Uterus (tissue), 4 donors: ENCODE measurements around the gene SLC16A6. TPM values are rescaled to one million over a fixed set of nuclear protein-coding genes. Genes with fewer than 3 reads are reported as not detected.

Source experiments
- DNase-seq, 2 donors: peaks; one replicate each; pipeline ENCODE4 v3.0.0-alpha.2; 2019 to 2020
- H3K27ac ChIP-seq, 2 donors: fragments of 200-600 bp; sonication (generic); 1 replicate in 1 of 2; 2 replicates in 1 of 2; pipeline ENCODE4 v1.5.1; 2016 to 2018
- H3K27me3 ChIP-seq, 2 donors: fragments of 200-600 bp; sonication (generic); one replicate each; pipeline ENCODE4 v1.5.1; 2018 to 2019; ENCODE audit warnings: control low read depth in 1 of 2
- H3K36me3 ChIP-seq, 2 donors: fragments of 200-600 bp; sonication (generic); one replicate each; pipeline ENCODE4 v1.5.1; 2019; ENCODE audit warnings: control low read depth in 1 of 2
- H3K4me1 ChIP-seq, 2 donors: fragments of 200-600 bp; sonication (generic); one replicate each; pipeline ENCODE4 v1.5.1; 2018 to 2019; ENCODE audit warnings: control low read depth in 1 of 2
- H3K4me3 ChIP-seq, 2 donors: fragments of 200-600 bp; sonication (generic); 1 replicate in 1 of 2; 2 replicates in 1 of 2; pipeline ENCODE4 v1.5.1; 2018 to 2019; ENCODE audit warnings: mild to moderate bottlenecking in 1 of 2
- H3K9me3 ChIP-seq, 2 donors: fragments of 200-600 bp; sonication (generic); one replicate each; pipeline ENCODE4 v1.5.1; 2019; ENCODE audit warnings: control low read depth in 1 of 2
- CTCF ChIP-seq, 4 experiments: fragments of 200-600 bp in 2 of 4; fragments of 450-650 bp in 2 of 4; sonication (generic) in 2 of 4; IDR thresholded peaks; one replicate each; pipeline ENCODE4 v1.5.1; 2016 to 2019; ENCODE audit warnings: antibody characterized with exemption in 4 of 4, mild to moderate bottlenecking in 2 of 4, moderate library complexity in 1 of 4
- POLR2A ChIP-seq, 2 donors: fragments of 450-650 bp; IDR thresholded peaks; one replicate each; pipeline ENCODE4 v1.6.1; 2016; ENCODE audit warnings: antibody characterized with exemption in 2 of 2, mild to moderate bottlenecking in 1 of 2, moderate library complexity in 1 of 2
- intact Hi-C: fragments of 100-400 bp; cut with DNase I; formaldehyde crosslinking; loops from one replicate; pipeline ENCODE4 v1.15.1; 2023; ENCODE audit warnings: low total_unique reads
- total RNA-seq, 4 donors: library from RNA; depleted of rRNA in 3 of 4; stranded (reverse); fragments of >200 nt in 3 of 4; gene quantifications; one replicate each; pipeline versions ENCODE4 v1.1.0 to v1.2.4, GENCODE V29; 2014 to 2023
- donor health status: DM: yes; HTN: yes; CAD: no.

SLC16A6 gene
- total RNA-seq, 4 donors from 2014 or later = 0.35 to 1.5 (median 1.0) TPM; not detected in 1

DNA sequence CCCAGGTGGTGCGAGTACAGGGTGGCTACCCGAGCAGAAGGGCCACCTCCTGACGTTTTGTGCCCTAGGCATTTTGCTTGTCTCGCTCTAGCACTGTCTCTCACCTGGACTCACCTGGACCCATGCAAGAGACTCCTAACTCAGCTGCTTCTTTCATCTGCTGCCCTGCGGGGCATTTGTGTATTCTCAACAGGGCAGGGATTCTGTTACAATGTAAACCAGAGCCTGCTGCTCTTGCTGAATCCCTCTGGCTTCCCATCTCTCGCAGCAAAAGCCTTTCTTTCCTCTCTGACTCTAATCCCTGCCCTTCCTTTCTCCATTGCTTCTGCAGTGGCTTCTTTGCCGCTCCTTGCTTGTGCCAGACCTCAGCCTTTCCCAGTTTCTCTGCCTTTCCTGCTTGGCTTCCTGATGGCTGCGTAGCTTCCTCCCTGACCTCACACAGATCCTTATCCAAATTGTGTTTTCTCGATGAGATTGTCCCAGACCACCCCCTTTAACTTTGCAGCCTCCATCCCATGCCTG lies 10.6 kb upstream of the SLC16A6 start:
- H3K4me3 ChIP-seq = no peak overlapping the region
- no peaks in the 10 kb centered on the region for H3K4me1 ChIP-seq
- intact Hi-C loops = no loop called here
- no peaks in the 10 kb centered on the region for H3K36me3 ChIP-seq
- no peaks in the 10 kb centered on the region for H3K27me3 ChIP-seq
- no peak for TF ChIP-seq CTCF (IDR thresholded peaks at IDR 0.05)
- no peak for TF ChIP-seq POLR2A (IDR thresholded peaks at IDR 0.05)
- no peaks in the 10 kb centered on the region for H3K9me3 ChIP-seq
- DNase-seq = no peak
- H3K27ac ChIP-seq = no peak overlapping the region

DNA sequence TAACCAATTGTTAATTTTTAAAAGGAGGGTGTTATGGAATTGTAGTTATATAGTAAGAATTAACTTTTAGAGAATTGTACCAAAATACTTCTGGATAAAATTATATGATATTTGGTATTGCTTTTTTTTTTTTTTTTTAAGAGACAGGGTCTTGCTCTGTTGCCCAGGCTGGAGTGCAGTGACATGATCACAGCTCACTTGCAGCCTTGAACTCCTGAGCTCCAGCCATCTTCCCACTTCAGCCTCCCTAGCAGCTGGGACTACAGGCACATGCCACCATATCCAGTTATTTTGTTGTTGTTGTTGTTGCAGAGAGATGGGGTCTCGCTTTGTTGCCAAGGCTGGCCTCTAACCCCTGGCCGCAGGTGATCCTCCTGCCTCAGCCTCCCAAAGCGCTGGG lies 8.9 kb upstream of the SLC16A6 start:
- Histone ChIP-seq H3K9me3 (no peaks in the 10 kb centered on the region), H3K27me3 (no peaks in the 10 kb centered on the region), H3K36me3 (no peaks in the 10 kb centered on the region), H3K27ac (no peak overlapping the region), H3K4me3 (no peak overlapping the region), H3K4me1 (no peaks in the 10 kb centered on the region)
- TF ChIP-seq POLR2A (IDR thresholded peaks at IDR 0.05) = no peak
- no peak for TF ChIP-seq CTCF (IDR thresholded peaks at IDR 0.05)
- no peak for DNase-seq
- intact Hi-C loops = no loop called here

DNA sequence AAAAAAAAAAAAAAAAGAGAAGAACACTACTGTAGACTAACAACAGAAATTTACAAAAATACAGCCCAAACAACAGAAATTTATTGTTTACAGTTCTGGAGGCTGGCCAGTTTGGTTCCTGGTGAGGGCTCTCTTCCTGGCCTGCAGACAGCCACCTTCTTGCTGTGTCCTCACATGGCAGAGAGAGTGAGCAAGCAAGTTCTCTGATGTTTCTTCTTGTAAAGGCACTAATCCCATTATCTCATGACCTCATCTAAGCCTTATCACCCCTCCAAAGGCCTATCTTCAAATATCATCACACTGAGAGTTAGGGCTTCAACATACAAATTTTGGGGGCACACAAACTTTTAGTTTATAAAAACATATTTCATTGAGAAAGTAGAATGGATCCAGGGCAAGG lies 7.7 kb upstream of the SLC16A6 start:
- intact Hi-C loops = no loop called here
- Histone ChIP-seq H3K9me3 (no peaks in the 10 kb centered on the region), H3K4me3 (no peak overlapping the region), H3K4me1 (no peaks in the 10 kb centered on the region), H3K27me3 (no peaks in the 10 kb centered on the region), H3K36me3 (no peaks in the 10 kb centered on the region), H3K27ac (no peak overlapping the region)
- no peak for DNase-seq
- TF ChIP-seq POLR2A (IDR thresholded peaks at IDR 0.05) = no peak
- no peak for TF ChIP-seq CTCF (IDR thresholded peaks at IDR 0.05)

DNA sequence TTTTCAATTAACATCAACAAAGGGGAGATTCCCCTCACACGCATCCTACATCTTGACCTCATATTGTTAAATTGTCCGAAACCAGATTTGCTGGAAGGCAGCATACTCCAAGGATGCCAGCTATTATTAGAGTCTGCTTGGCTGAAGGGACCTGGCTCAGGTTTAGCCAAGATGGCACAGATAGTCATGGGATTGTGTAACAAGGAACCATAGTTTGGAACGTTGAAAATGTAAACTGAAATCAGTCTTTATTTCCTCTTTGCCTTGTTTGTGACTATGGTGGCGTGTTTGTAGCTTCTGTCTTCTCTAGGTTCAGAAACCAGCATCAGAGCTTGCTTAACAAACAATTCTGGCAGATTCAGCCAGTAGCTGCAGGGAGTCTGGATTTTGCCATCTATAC lies 6.3 kb upstream of the SLC16A6 start:
- Histone ChIP-seq H3K4me1 (peaks cover 0 to 4% of the 10 kb centered on the region in 2 donors), H3K27ac (no peak overlapping the region), H3K4me3 (no peak overlapping the region), H3K36me3 (no peaks in the 10 kb centered on the region), H3K9me3 (no peaks in the 10 kb centered on the region), H3K27me3 (no peaks in the 10 kb centered on the region)
- intact Hi-C loops = no loop called here
- TF ChIP-seq CTCF (IDR thresholded peaks at IDR 0.05) (no peak), POLR2A (IDR thresholded peaks at IDR 0.05) (no peak)
- DNase-seq = no peak

DNA sequence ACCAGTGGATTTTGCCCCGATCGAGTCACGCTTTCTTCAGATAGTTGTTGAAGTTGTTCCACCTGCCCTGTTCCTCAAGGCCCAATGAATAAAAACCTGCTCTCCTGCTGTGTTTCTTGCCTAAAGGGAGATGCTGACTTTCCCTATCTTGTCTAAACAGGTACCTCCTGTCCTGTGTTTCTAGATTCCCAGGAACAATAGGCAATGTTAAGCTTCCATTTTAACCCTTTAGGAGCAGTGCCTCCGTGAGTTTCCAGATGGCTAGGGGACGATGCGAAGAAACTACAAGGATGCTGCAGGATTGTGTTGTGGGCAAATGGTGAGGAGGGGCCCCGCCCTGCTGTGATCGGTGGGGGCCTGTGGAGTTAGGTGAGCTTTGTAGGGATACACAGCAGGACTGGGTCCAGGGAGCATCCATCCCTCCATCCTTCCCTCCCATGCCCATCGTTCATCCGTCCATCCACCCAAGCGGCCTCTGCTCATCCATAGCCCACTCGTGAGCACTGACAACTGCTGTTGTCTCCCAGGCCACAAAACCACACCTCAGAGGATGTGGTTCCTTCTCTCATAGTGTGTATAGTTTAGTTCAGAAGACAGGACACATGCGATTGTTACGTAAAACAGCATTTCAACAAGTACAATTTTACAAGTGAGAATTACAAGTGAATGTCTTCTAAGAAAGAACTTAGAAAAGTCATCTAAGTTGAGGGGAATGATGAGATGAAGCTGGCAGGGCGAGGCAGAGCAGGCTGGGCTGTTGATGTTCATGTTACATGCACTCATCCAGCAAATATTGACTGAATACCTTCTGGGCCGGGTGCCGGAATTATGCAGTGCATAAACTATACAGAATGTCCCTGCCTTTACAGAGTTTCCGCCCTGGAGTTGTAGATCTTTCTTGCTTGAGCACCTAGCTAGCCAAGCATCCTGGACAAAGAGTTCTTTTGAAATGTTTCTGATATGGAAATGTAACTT lies 5.6 kb upstream of the SLC16A6 start:
- no peak for DNase-seq
- no peaks in the 10 kb centered on the region for H3K36me3 ChIP-seq
- no peak overlapping the region for H3K27ac ChIP-seq
- no peak overlapping the region for H3K4me3 ChIP-seq
- H3K27me3 ChIP-seq = no peaks in the 10 kb centered on the region
- TF ChIP-seq POLR2A (IDR thresholded peaks at IDR 0.05) (no peak), CTCF (IDR thresholded peaks at IDR 0.05) (no peak)
- no peaks in the 10 kb centered on the region for H3K9me3 ChIP-seq
- H3K4me1 ChIP-seq = peaks cover 0 to 11% of the 10 kb centered on the region in 2 donors
- intact Hi-C loops = no loop called here
